Left lung (tissue), 10 donors: ENCODE measurements around the gene FAM3C. TPM values are rescaled to one million over a fixed set of nuclear protein-coding genes. Genes with fewer than 3 reads are reported as not detected.

Experiments
- ATAC-seq: fragments of 200-7000 bp; cut with Tn5 transposase; one replicate; pipeline ENCODE4 v1.9.1; 2020; ENCODE audit warnings: moderate library complexity
- DNase-seq, 4 donors: peaks; one replicate each; pipeline ENCODE4 v3.0.0-alpha.2; 2013 to 2020
- H3K27ac ChIP-seq, 2 donors: fragments of 200-600 bp; sonication (generic) in 1 of 2; one replicate each; pipeline versions ENCODE4 v1.5.0 to v1.8.0; 2020 to 2021
- H3K27me3 ChIP-seq, 2 donors: fragments of 200-600 bp; sonication (generic) in 1 of 2; one replicate each; pipeline versions ENCODE4 v1.5.0 to v1.8.0; 2020 to 2021
- H3K36me3 ChIP-seq, 2 donors: fragments of 200-600 bp; sonication (generic) in 1 of 2; one replicate each; pipeline versions ENCODE4 v1.5.0 to v1.8.0; 2020 to 2021
- H3K4me1 ChIP-seq, 2 donors: fragments of 200-600 bp; one replicate each; pipeline ENCODE4 v1.8.0; 2021
- H3K4me3 ChIP-seq, 2 donors: fragments of 200-600 bp; sonication (generic) in 1 of 2; one replicate each; pipeline versions ENCODE4 v1.5.0 to v1.8.0; 2020 to 2021; ENCODE audit warnings: mild to moderate bottlenecking in 1 of 2
- H3K9me3 ChIP-seq, 2 donors: fragments of 200-600 bp; sonication (generic) in 1 of 2; one replicate each; pipeline versions ENCODE4 v1.5.0 to v1.8.0; 2020 to 2021
- CTCF ChIP-seq, 2 donors: fragments of 200-600 bp; sonication (generic) in 1 of 2; IDR thresholded peaks; one replicate each; pipeline versions ENCODE4 v1.5.0 to v1.8.0; 2021; ENCODE audit warnings: antibody characterized with exemption in 2 of 2
- intact Hi-C, 2 donors: fragments of 100-400 bp; cut with DNase I; formaldehyde crosslinking; loops; one replicate each; pipeline versions ENCODE4 v1.11.2 to v1.14.2; 2022
- polyA plus RNA-seq, 6 donors: library from polyadenylated mRNA; unstranded; fragments of 120-200 nt; gene quantifications; one replicate each; pipeline ENCODE4 v1.2.1, GENCODE V29; 2013; ENCODE audit not compliant: insufficient read length in 6 of 6
- total RNA-seq, 2 donors: library from RNA; stranded (reverse); fragmentation: NEBNext Ultra II Directional; extraction: Animal tissue kit (Norgen Biotek cat#: 25700); gene quantifications; one replicate each; pipeline ENCODE4 v1.2.1, GENCODE V29; 2021
- donor health status: DM: no; HTN: yes; CAD: no.
- donor health status: DM: no; HTN: no; CAD: no.

FAM3C gene
- total and polyA plus RNA-seq, 8 donors: 44.1 to 78.4 (median 70.1) TPM

GRCh38 chr7:121420976-121421375 is 24.9 kb upstream of the FAM3C start:
- Histone ChIP-seq H3K4me3 (no peak overlapping the region), H3K9me3 (no peaks in the 10 kb centered on the region), H3K4me1 (no peaks in the 10 kb centered on the region), H3K27ac (no peak overlapping the region), H3K27me3 (no peaks in the 10 kb centered on the region), H3K36me3 (no peaks in the 10 kb centered on the region)
- no peak for TF ChIP-seq CTCF (IDR thresholded peaks at IDR 0.05)
- ATAC-seq (peak; percentile 52), DNase-seq (no peak)
- intact Hi-C loops: no loop called here

- no peak for ATAC-seq
- Histone ChIP-seq H3K27me3 (no peaks in the 10 kb centered on the region), H3K4me3 (no peak overlapping the region), H3K9me3 (no peaks in the 10 kb centered on the region), H3K27ac (no peak overlapping the region), H3K36me3 (no peaks in the 10 kb centered on the region), H3K4me1 (no peaks in the 10 kb centered on the region)
- DNase-seq: no peak
- no peak for TF ChIP-seq CTCF (IDR thresholded peaks at IDR 0.05)
- intact Hi-C loops: no loop called here
Measured at GRCh38 chr7:121419201-121420148, 23.4 kb upstream of the FAM3C start.

- Histone ChIP-seq H3K4me3 (no peak overlapping the region), H3K27ac (no peak overlapping the region), H3K9me3 (no peaks in the 10 kb centered on the region), H3K27me3 (no peaks in the 10 kb centered on the region), H3K4me1 (no peaks in the 10 kb centered on the region), H3K36me3 (no peaks in the 10 kb centered on the region)
- no peak for ATAC-seq
- intact Hi-C loops: no loop called here
- TF ChIP-seq CTCF (IDR thresholded peaks at IDR 0.05): no peak
- no peak for DNase-seq
Measured at GRCh38 chr7:121416533-121416932, 20.4 kb upstream of the FAM3C start.

GRCh38 chr7:121414436-121414835 is 18.3 kb upstream of the FAM3C start:
- H3K4me3 ChIP-seq: no peak overlapping the region
- ATAC-seq: no peak
- intact Hi-C loops: no loop called here
- DNase-seq: no peak
- no peaks in the 10 kb centered on the region for H3K27me3 ChIP-seq
- no peaks in the 10 kb centered on the region for H3K4me1 ChIP-seq
- H3K36me3 ChIP-seq: no peaks in the 10 kb centered on the region
- H3K27ac ChIP-seq: no peak overlapping the region
- no peaks in the 10 kb centered on the region for H3K9me3 ChIP-seq
- TF ChIP-seq CTCF (IDR thresholded peaks at IDR 0.05): no peak

GRCh38 chr7:121411597-121411979 is 15.5 kb upstream of the FAM3C start:
- DNase-seq: no peak
- no peaks in the 10 kb centered on the region for H3K9me3 ChIP-seq
- H3K27ac ChIP-seq: no peak overlapping the region
- no peak for ATAC-seq
- H3K4me1 ChIP-seq: no peaks in the 10 kb centered on the region
- intact Hi-C loops: no loop called here
- TF ChIP-seq CTCF (IDR thresholded peaks at IDR 0.05): no peak
- H3K4me3 ChIP-seq: no peak overlapping the region
- no peaks in the 10 kb centered on the region for H3K27me3 ChIP-seq
- no peaks in the 10 kb centered on the region for H3K36me3 ChIP-seq
